AG09309 (cell line): ENCODE data around the gene SSTR3.

Experiments used
- DNase-seq: peaks from one replicate; pipeline ENCODE4 v3.0.0-alpha.2; 2010; ENCODE audit warnings: low read depth
- H3K4me3 ChIP-seq: 2 replicates; pipeline ENCODE4 v1.5.1; 2011; ENCODE audit warnings: mild to moderate bottlenecking, low read depth, low read length, moderate library complexity; ENCODE audit not compliant: control insufficient read depth
- TF ChIP-seq, protein P1 (sequence below): IDR thresholded peaks from 2 replicates; pipeline ENCODE4 v1.5.1; 2011; ENCODE audit warnings: mild to moderate bottlenecking, low read depth, low read length, inconsistent platforms; ENCODE audit not compliant: insufficient read depth, control insufficient read depth; ENCODE audit errors: missing control alignments

Gene SSTR3

DNA sequence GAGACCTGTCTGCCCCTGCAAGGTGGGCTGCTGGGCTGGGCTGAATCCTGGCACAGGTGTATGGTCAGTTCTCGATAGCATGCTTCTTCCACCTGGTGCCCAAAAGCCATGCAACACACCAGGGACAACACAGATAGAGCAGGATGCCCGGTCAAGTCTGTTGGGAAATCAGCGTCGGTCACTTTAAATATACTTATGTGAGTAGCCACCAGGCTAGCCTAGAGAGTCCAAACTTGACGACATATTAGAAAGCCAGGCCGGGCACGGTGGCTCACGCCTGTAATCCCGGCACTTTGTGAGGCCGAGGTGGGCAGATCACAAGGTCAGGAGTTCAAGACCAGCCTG lies 33.2 kb downstream of the SSTR3 start:
- no peak overlapping the region for H3K4me3 ChIP-seq
- no peak for DNase-seq
- TF ChIP-seq, protein P1, sequence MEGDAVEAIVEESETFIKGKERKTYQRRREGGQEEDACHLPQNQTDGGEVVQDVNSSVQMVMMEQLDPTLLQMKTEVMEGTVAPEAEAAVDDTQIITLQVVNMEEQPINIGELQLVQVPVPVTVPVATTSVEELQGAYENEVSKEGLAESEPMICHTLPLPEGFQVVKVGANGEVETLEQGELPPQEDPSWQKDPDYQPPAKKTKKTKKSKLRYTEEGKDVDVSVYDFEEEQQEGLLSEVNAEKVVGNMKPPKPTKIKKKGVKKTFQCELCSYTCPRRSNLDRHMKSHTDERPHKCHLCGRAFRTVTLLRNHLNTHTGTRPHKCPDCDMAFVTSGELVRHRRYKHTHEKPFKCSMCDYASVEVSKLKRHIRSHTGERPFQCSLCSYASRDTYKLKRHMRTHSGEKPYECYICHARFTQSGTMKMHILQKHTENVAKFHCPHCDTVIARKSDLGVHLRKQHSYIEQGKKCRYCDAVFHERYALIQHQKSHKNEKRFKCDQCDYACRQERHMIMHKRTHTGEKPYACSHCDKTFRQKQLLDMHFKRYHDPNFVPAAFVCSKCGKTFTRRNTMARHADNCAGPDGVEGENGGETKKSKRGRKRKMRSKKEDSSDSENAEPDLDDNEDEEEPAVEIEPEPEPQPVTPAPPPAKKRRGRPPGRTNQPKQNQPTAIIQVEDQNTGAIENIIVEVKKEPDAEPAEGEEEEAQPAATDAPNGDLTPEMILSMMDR: no peak

GRCh38 chr22:37178350-37179125 lies 33.7 kb downstream of the SSTR3 start:
- TF ChIP-seq, protein P1: no peak
- no peak for DNase-seq
- no peak overlapping the region for H3K4me3 ChIP-seq

DNA sequence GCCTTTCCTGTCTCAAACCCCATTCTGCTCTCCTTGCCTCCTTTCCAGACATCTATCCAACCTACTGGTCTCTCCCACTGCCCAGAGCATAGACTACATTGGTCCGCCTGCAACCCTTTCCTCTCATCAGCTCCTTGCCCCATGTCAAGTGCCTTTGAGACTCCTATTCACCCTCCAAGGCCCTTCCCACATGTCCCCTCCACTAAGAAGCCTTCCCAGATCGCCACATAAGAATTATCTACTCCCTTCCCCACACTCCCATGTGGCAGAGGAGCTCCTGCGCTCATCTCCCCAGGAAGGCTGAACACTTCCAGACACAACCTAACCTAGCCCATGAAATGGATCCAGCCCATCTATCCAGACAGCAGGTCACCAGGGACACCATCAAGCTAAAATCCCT lies 34.5 kb downstream of the SSTR3 start:
- DNase-seq: no peak
- TF ChIP-seq, protein P1: no peak
- H3K4me3 ChIP-seq: no peak overlapping the region

GRCh38 chr22:37177221-37177620 lies 35.1 kb downstream of the SSTR3 start:
- DNase-seq: no peak
- TF ChIP-seq, protein P1: no peak

DNA sequence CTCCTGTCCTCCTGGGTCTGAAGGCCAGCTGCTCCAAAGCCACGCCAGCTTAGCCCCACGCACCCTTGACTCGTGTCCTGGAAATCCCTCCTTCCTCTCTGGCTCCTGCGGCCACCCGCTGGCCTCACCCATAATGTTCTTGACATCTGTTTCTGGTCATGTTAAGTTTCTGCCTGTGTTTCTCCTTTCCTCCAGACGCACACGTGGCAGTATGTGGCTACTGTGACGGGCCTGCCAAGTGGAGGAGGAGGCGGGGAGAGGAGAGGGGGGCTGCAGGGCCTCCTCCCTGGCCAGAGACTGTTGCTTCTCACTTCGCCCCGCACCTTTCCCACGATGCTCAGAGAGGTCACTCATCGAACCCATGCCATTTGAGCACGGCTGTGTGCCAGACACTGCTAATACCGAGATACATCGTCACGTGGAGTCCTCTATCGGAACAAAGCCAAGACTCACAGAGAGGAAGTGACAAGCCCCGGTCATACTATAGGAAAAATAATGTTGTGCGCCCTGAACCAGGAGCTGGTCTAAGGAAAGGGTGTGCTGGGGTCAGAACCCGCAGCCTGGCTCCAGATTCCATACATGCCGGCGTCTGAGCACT lies 35.7 kb downstream of the SSTR3 start:
- DNase-seq: peak; percentile 71
- TF ChIP-seq, protein P1: no peak
- H3K4me3 ChIP-seq: no peak overlapping the region

More at GRCh38 chr22:37177221-37177620, 35.1 kb downstream of the SSTR3 start:
- H3K4me3 ChIP-seq: no peak overlapping the region

DNA sequence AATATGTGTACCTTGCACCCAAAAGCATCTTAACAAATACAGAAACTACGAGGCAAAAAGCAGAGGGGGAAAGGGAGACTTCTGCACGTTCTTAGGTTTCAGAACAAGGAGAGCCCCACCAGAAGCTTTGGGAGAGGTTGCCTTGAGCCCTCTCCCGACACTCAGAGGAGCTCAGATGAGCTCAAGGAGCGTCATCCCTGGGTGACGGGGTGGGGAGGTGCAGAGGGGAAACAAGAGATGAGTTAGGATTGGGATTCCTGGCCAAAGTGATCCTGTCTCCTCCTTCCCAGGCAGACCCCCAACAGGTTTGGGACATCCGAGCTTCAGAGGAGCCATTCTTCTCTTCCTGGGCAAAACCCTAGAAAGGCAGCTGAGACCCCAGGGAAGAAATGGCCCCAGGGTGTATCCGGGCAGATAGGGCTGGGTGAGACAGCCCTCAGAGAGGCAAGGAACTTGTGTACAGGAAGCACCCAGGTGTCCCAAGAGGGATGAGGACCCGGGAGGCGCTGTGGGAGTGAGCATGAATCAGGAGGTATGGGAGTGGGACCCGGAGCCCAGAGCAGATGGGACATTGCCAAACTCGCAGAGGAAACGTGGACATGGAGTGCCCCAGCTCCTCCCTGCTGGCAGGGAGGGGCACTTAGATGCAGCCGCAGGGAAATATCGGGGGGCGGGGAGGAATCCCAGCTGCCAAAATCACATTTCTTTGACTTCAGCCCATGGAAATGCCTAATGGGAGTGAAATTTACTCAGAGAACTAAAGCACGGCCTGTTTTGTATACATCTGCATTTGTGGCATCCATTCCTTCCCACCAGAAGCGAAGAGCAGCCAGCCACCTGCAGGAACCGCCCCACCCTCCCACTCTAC lies 36.6 kb downstream of the SSTR3 start:
- TF ChIP-seq, protein P1: no peak
- no peak for DNase-seq
- no peak overlapping the region for H3K4me3 ChIP-seq
